ENCODE results near the gene ABCD3. TPM values are rescaled to one million over a fixed set of nuclear protein-coding genes. Genes with fewer than 3 reads are reported as not detected.

The ABCD3 gene
- 18.8 and 36.9 TPM in 2 replicates for total RNA-seq

GRCh38 chr1:94417978-94418663 is at the start of gene ABCD3:
Gene ABCD3 (plus strand): TSS chr1:94418389. CDS start chr1:94418479, 90 bp downstream.

GRCh38 chr1:94541246-94542087 is 123.3 kb downstream of the ABCD3 start, which contains the start of gene F3:
Gene F3 (minus strand): TSS chr1:94541759. CDS start chr1:94541636, 123 bp downstream.

Other genes starting within 250 kb of the ABCD3 start
- gene ARHGAP29, start 180.8 kb upstream of the ABCD3 start, total RNA-seq: 4.2 and 44.5 TPM in 2 replicates
- 338 and 346 TPM in 2 replicates for gene F3, start 123.4 kb downstream of the ABCD3 start, total RNA-seq